ENCODE data around the gene LINGO4. TPM values are rescaled to one million over a fixed set of nuclear protein-coding genes. Genes with fewer than 3 reads are reported as not detected.

The LINGO4 gene
- total RNA-seq, 2 donors from 2014 or later, result not detected

Other genes with a start within 250 kb of the LINGO4 start
- gene SNX27, start 193.4 kb downstream of the LINGO4 start, total RNA-seq, result 10 to 100 TPM; 28.3 to 34.2 TPM
- not detected for gene CELF3, start 88.6 kb downstream of the LINGO4 start, total RNA-seq
- not detected for gene RIIAD1, start 83.9 kb downstream of the LINGO4 start, total RNA-seq
- gene MRPL9, start 41.9 kb downstream of the LINGO4 start, total RNA-seq, result 100 to 1,000 TPM; 107 to 161 TPM
- 10 to 100 TPM; 13.5 to 14.0 TPM for gene TDRKH, start 14.9 kb downstream of the LINGO4 start, total RNA-seq
- gene RORC, start 26.4 kb upstream of the LINGO4 start, total RNA-seq, result 1 to 10 TPM in 1 of 2 donors, under 1 TPM in 1; 0.17 to 1.3 TPM
- 1 to 10 TPM in 1 of 2 donors, not detected in 1; 1.5 TPM for gene C2CD4D, start 34.4 kb upstream of the LINGO4 start, total RNA-seq
- not detected for gene THEM5, start 48.3 kb upstream of the LINGO4 start, total RNA-seq
- gene THEM4, start 104.1 kb upstream of the LINGO4 start, total RNA-seq, result 10 to 100 TPM; 17.0 to 19.6 TPM
- gene S100A10, start 188.4 kb upstream of the LINGO4 start, total RNA-seq, result 100 to 1,000 TPM; 152 to 263 TPM
- gene S100A11, start 231.6 kb upstream of the LINGO4 start, total RNA-seq, result 100 to 1,000 TPM; 113 to 239 TPM

Data from natural killer cell treated with Interleukin-12 subunit alpha and Interleukin-12 subunit beta and Interleukin-15 and Interleukin-18, amount 100 ng/mL, for 72 hours (primary cell).